GM12878 (cell line): ENCODE measurements around the gene ZNF653. TPM values are rescaled to one million over a fixed set of nuclear protein-coding genes. Genes with fewer than 3 reads are reported as not detected.

ENCODE experiments used
- ATAC-seq: fragments of 200-7000 bp; cut with Tn5 transposase; 3 replicates; pipeline ENCODE4 v1.9.1; 2020; ENCODE audit warnings: mild to moderate bottlenecking, moderate library complexity
- BruUV-seq: library from RNA; stranded (reverse); fragments of 400-500 nt; replicated peaks from 2 replicates; lab custom pipeline; 2021; lab: Mats Ljungman, UMichigan
- CTCF ChIA-PET: fragments of 300-600 bp; sonication (Branson Sonifier 250); formaldehyde crosslinking; extraction: SDS; loops from one replicate; lab custom pipeline; 2021; ENCODE audit warnings: inconsistent platforms; lab: Yijun Ruan, JAX
- POLR2A ChIA-PET: fragments of 350-600 bp; formaldehyde crosslinking; extraction: SDS; loops from one replicate; lab custom pipeline; 2021; ENCODE audit warnings: inconsistent platforms; lab: Charles Lee
- RAD21 ChIA-PET: fragments of 300-600 bp; sonication (Branson Sonifier 250); formaldehyde crosslinking; loops from one replicate; lab custom pipeline; 2023; ENCODE audit warnings: antibody characterized with exemption; ENCODE audit not compliant: unreplicated experiment; lab: Charles Lee
- SMC1A ChIA-PET: fragments of 300-600 bp; sonication (Branson Sonifier 250); formaldehyde crosslinking; loops from one replicate; lab custom pipeline; 2023; ENCODE audit not compliant: unreplicated experiment, uncharacterized antibody; lab: Charles Lee
- DNase-seq: peaks from one replicate; pipeline ENCODE4 v3.0.0-alpha.2; 2011; ENCODE audit warnings: low read depth, low spot score
- FAIRE-seq: peaks from 3 replicates; lab custom pipeline; 2011; peaks lifted over from hg19 to GRCh38; lab: Jason Lieb, UNC
- H2AFZ ChIP-seq: 2 replicates; pipeline ENCODE4 v1.6.0; 2011; ENCODE audit warnings: low read depth, low read length, control low read depth; ENCODE audit not compliant: control insufficient read depth
- H3K27ac ChIP-seq: 2 replicates; pipeline ENCODE4 v1.5.1; 2011; ENCODE audit warnings: control low read depth; ENCODE audit not compliant: control insufficient read depth, insufficient read depth
- H3K27me3 ChIP-seq, 2 experiments: replicated peaks in 1 of 2; 2 replicates each; pipeline versions ENCODE4 v1.6.0 to v1.6.1; 2011; ENCODE audit warnings: low read length in 1 of 2; ENCODE audit not compliant: control insufficient read depth in 2 of 2, insufficient read depth in 2 of 2
- H3K36me3 ChIP-seq, 2 experiments: 2 replicates each; pipeline ENCODE4 v1.5.1; 2011; ENCODE audit warnings: low read length in 1 of 2; ENCODE audit not compliant: control insufficient read depth in 2 of 2, insufficient read depth in 2 of 2
- H3K4me1 ChIP-seq: 2 replicates; pipeline ENCODE4 v1.6.1; 2011; ENCODE audit warnings: mild to moderate bottlenecking, low read length, moderate library complexity, mixed read lengths; ENCODE audit not compliant: control insufficient read depth, insufficient read depth
- H3K4me2 ChIP-seq: 2 replicates; pipeline ENCODE4 v1.6.0; 2011; ENCODE audit warnings: control low read depth; ENCODE audit not compliant: control insufficient read depth, insufficient read depth
- H3K4me3 ChIP-seq: fragments of 200-600 bp; sonication (generic); 2 replicates; pipeline ENCODE4 v1.5.1; 2016
- H3K79me2 ChIP-seq: 2 replicates; pipeline ENCODE4 v1.6.0; 2011; ENCODE audit warnings: low read length; ENCODE audit not compliant: control insufficient read depth, insufficient read depth
- H3K9ac ChIP-seq: 2 replicates; pipeline ENCODE4 v1.8.0; 2011; ENCODE audit warnings: low read length, control low read depth, mixed read lengths; ENCODE audit not compliant: control insufficient read depth, insufficient read depth
- H3K9me3 ChIP-seq: replicated peaks from 3 replicates; pipeline ENCODE4 v1.5.1; 2011; ENCODE audit warnings: mild to moderate bottlenecking, low read length; ENCODE audit not compliant: control insufficient read depth, insufficient read depth
- H4K20me1 ChIP-seq: 2 replicates; pipeline ENCODE4 v1.6.0; 2011; ENCODE audit not compliant: control insufficient read depth, insufficient read depth
- BCLAF1 ChIP-seq: fragments of 450-650 bp; IDR thresholded peaks from 2 replicates; pipeline ENCODE4 v1.6.1; 2017; ENCODE audit warnings: antibody characterized with exemption, mild to moderate bottlenecking, moderate library complexity
- BHLHE40 ChIP-seq, 2 experiments: fragments of 450-650 bp in 1 of 2; IDR thresholded peaks; 2 replicates each; pipeline ENCODE4 v1.6.1; 2011 to 2017; ENCODE audit warnings: low read depth in 2 of 2, borderline replicate concordance in 1 of 2, improper control_type of control experiment in 1 of 2, low read length in 1 of 2, mild to moderate bottlenecking in 1 of 2
- ELK1 ChIP-seq: IDR thresholded peaks from 2 replicates; pipeline ENCODE4 v1.6.1; 2012; ENCODE audit warnings: low read depth, low read length, improper control_type of control experiment
- MYC ChIP-seq: IDR thresholded peaks from 2 replicates; pipeline ENCODE4 v1.6.1; 2011; ENCODE audit warnings: mild to moderate bottlenecking, low read length, moderate library complexity, inconsistent platforms; ENCODE audit not compliant: insufficient read depth, insufficient replicate concordance, insufficient read length, severe bottlenecking
- NBN ChIP-seq: fragments of 450-650 bp; IDR thresholded peaks from 2 replicates; pipeline ENCODE4 v1.6.1; 2016
- POLR2A ChIP-seq: IDR thresholded peaks from 2 replicates; pipeline ENCODE4 v1.6.1; 2011; ENCODE audit warnings: low read depth, mild to moderate bottlenecking, low read length
- RELA ChIP-seq: fragments of 450-650 bp; IDR thresholded peaks from 2 replicates; pipeline ENCODE4 v1.8.0; 2014; ENCODE audit warnings: borderline replicate concordance; ENCODE audit not compliant: partially characterized antibody
- USF1 ChIP-seq: IDR thresholded peaks from 2 replicates; pipeline ENCODE4 v1.6.1; 2011; ENCODE audit warnings: borderline replicate concordance, low read depth, mild to moderate bottlenecking, moderate library complexity, mixed read lengths, low read length; ENCODE audit not compliant: insufficient read depth; ENCODE audit errors: extremely low read length
- WGBS: methylation state at CpG from one replicate; pipeline ENCODE4 v1.1.6; 2016; ENCODE audit warnings: low lambda C conversion rate; ENCODE audit not compliant: insufficient replicate concordance, insufficient coverage; ENCODE audit errors: missing lambda C conversion rate; 5-methylcytosine and 5-hydroxymethylcytosine counted together
- in situ Hi-C: fragments of 300-500 bp; cut with MboI; formaldehyde crosslinking; loops from 9 replicates; pipeline ENCODE4 v1.14.3; 2018; ENCODE audit warnings: mixed read lengths
- intact Hi-C: fragments of 100-400 bp; cut with micrococcal nuclease; formaldehyde crosslinking; loops from one replicate; pipeline ENCODE4 v1.14.2; 2022; ENCODE audit not compliant: unreplicated experiment
- polyA plus RNA-seq, 11 experiments: library from polyadenylated mRNA; depleted of rRNA in 4 of 11; unstranded in 6 of 11; stranded (reverse) in 5 of 11; fragments of >200 nt; fragmentation: Nextera tagmentation in 4 of 11; fragmentation: Illumina TruSeq in 1 of 11; extraction: Ambion mirVana in 4 of 11; extraction: Trizol in 1 of 11; gene quantifications; 1 replicate in 1 of 11; 2 replicates in 10 of 11; pipeline versions ENCODE4 v1.2.1 to v1.2.3, GENCODE V29; 2011 to 2016; ENCODE audit warnings: inconsistent platforms in 2 of 11, missing spikeins in 2 of 11, low read depth in 1 of 11
- total RNA-seq, 4 experiments: library from RNA; depleted of rRNA in 3 of 4; stranded (reverse); fragments of >200 nt in 3 of 4; fragmentation: Illumina TruSeq in 1 of 4; extraction: Trizol in 1 of 4; gene quantifications; 2 replicates each; pipeline versions ENCODE4 v1.2.1 to v1.2.3, GENCODE V29; 2013 to 2021

ZNF653 gene
- total and polyA plus RNA-seq, 10 of the 15 experiments (the other 5 are each of a cell fraction or from before 2014, with no cell fraction given): 2.2 to 13.2 (median 6.7) TPM; not detected in 2

GRCh38 chr19:11506967-11507366 lies 1.3 kb upstream of the ZNF653 start:
- WGBS: 85% methylated on average over 6 of the region's 6 CpGs
- Histone ChIP-seq H3K4me3 (peak overlapping the region; percentile 68), H3K4me1 (no peaks in the 10 kb centered on the region), H3K79me2 (peaks cover 4% of the 10 kb centered on the region), H4K20me1 (no peaks in the 10 kb centered on the region), H3K27me3 (no peaks in the 10 kb centered on the region), H3K9me3 (no peaks in the 10 kb centered on the region), H3K36me3 (no peaks in the 10 kb centered on the region; a peak in 3 of 4 replicates), H2AFZ (no peak overlapping the region), H3K4me2 (peak overlapping the region; percentile 90), H3K27ac (peak overlapping the region; percentile 48; the same call in 1 of the 2 replicates), H3K9ac (peak overlapping the region; percentile 41; the same call in 1 of the 2 replicates)
- TF ChIP-seq ELK1 (no peak), NBN (no peak), BCLAF1 (no peak), MYC (no peak), RELA (no peak), USF1 (no peak), BHLHE40 (IDR thresholded peaks at IDR 0.05; ENCODE audit: borderline replicate concordance in 1 of 2, low read depth in 2 of 2, low read length in 1 of 2) (no peak), POLR2A (0 out of 2 replicates have a peak, but pooled peaks have one; percentile 23)
- DNase-seq (no peak), FAIRE-seq (no peak), ATAC-seq (no peak)
- ChIA-PET POLR2A (interaction anchor here (0.6 kb wide), 1 partner anchor 48 kb away, joined by 5 read pairs; no protein-coding TSS in a partner anchor), RAD21 (no interaction called here), SMC1A (interaction anchor here (1.3 kb wide), 1 partner anchor 24 kb away, joined by 3 read pairs; no protein-coding TSS in a partner anchor), CTCF (no interaction called here)
- BruUV-seq: no TSS peak
- in situ Hi-C loops (no loop called here), intact Hi-C loops (loop anchor here (1.0 kb wide), 1 partner anchor 22 kb away; the partner anchor contains the start of gene ECSIT)
